ENCODE data around the gene PARVB. TPM values are rescaled to one million over a fixed set of nuclear protein-coding genes. Genes with fewer than 3 reads are reported as not detected.

The PARVB gene
- total RNA-seq = 94.6 and 94.9 TPM in 2 replicates

- Histone ChIP-seq H3K27me3 (ENCODE audit: control insufficient read depth, insufficient read depth, low read length) (no peaks in the 10 kb centered on the region), H3K4me3 (ENCODE audit: low read depth, low read length) (peak within 1 kb of the TSS; percentile 48), H3K36me3 (ENCODE audit: control insufficient read depth, insufficient read depth, low read length) (no peaks in the 10 kb centered on the region)
- TF ChIP-seq CTCF (IDR thresholded peaks at IDR 0.05; ENCODE audit: insufficient read depth, low read length, poor library complexity, severe bottlenecking) = no peak
- DNase-seq (ENCODE audit: low read depth) = no peak
These were observed at the start of gene PARVB for GRCh38 chr22:44024288-44024921. TSS of gene PARVB (plus strand) at chr22:44024302. CDS start at chr22:44024340, 38 bp downstream.

- TF ChIP-seq CTCF (IDR thresholded peaks at IDR 0.05; ENCODE audit: insufficient read depth, low read length, poor library complexity, severe bottlenecking) = no peak
- peaks cover 1% of the 10 kb centered on the region for H3K36me3 ChIP-seq (ENCODE audit: control insufficient read depth, insufficient read depth, low read length)
- no peak for DNase-seq (ENCODE audit: low read depth)
- H3K27me3 ChIP-seq (ENCODE audit: control insufficient read depth, insufficient read depth, low read length) = no peaks in the 10 kb centered on the region
- no peak overlapping the region for H3K4me3 ChIP-seq (ENCODE audit: low read depth, low read length)
These were observed 49.1 kb upstream of the PARVB start for GRCh38 chr22:43975041-43975440.

- no peak overlapping the region for H3K4me3 ChIP-seq (ENCODE audit: low read depth, low read length)
- H3K36me3 ChIP-seq (ENCODE audit: control insufficient read depth, insufficient read depth, low read length) = peaks cover 1% of the 10 kb centered on the region
- no peaks in the 10 kb centered on the region for H3K27me3 ChIP-seq (ENCODE audit: control insufficient read depth, insufficient read depth, low read length)
- DNase-seq (ENCODE audit: low read depth) = no peak
- no peak for TF ChIP-seq CTCF (IDR thresholded peaks at IDR 0.05; ENCODE audit: insufficient read depth, low read length, poor library complexity, severe bottlenecking)
These were observed 47.0 kb upstream of the PARVB start for GRCh38 chr22:43976861-43977795.

GRCh38 chr22:43978558-43978957, 45.5 kb upstream of the PARVB start:
- Histone ChIP-seq H3K36me3 (ENCODE audit: control insufficient read depth, insufficient read depth, low read length) (peaks cover 1% of the 10 kb centered on the region), H3K27me3 (ENCODE audit: control insufficient read depth, insufficient read depth, low read length) (no peaks in the 10 kb centered on the region), H3K4me3 (ENCODE audit: low read depth, low read length) (no peak overlapping the region)
- TF ChIP-seq CTCF (IDR thresholded peaks at IDR 0.05; ENCODE audit: insufficient read depth, low read length, poor library complexity, severe bottlenecking) = no peak
- DNase-seq (ENCODE audit: low read depth) = no peak

- TF ChIP-seq CTCF (IDR thresholded peaks at IDR 0.05; ENCODE audit: insufficient read depth, low read length, poor library complexity, severe bottlenecking) = no peak
- Histone ChIP-seq H3K27me3 (ENCODE audit: control insufficient read depth, insufficient read depth, low read length) (no peaks in the 10 kb centered on the region), H3K4me3 (ENCODE audit: low read depth, low read length) (no peak overlapping the region), H3K36me3 (ENCODE audit: control insufficient read depth, insufficient read depth, low read length) (peaks cover 3% of the 10 kb centered on the region)
- no peak for DNase-seq (ENCODE audit: low read depth)
These were observed 43.5 kb upstream of the PARVB start for GRCh38 chr22:43980579-43980978.
